IgD-negative memory B cell (primary cell): ENCODE measurements around the gene CABLES1. TPM values are rescaled to one million over a fixed set of nuclear protein-coding genes. Genes with fewer than 3 reads are reported as not detected.
"Not testable (repeated sequence)": the region's sequence is repeated elsewhere in the genome, so short reads cannot be mapped to it uniquely, and the experiment has no call there.

Source experiments
- H3K27ac Mint-ChIP-seq, 3 donors: one replicate each; pipeline ENCODE4 v1.8.0; 2020 to 2022; ENCODE audit warnings: mild to moderate bottlenecking in 3 of 3, mixed read lengths in 3 of 3, moderate library complexity in 1 of 3
- H3K27me3 Mint-ChIP-seq: one replicate; pipeline ENCODE4 v1.8.0; 2021; ENCODE audit warnings: mixed read lengths
- H3K36me3 Mint-ChIP-seq: one replicate; pipeline ENCODE4 v1.8.0; 2020; ENCODE audit warnings: mild to moderate bottlenecking, mixed read lengths
- H3K4me1 Mint-ChIP-seq, 3 donors: one replicate each; pipeline ENCODE4 v1.8.0; 2020 to 2022; ENCODE audit warnings: mixed read lengths in 3 of 3, mild to moderate bottlenecking in 1 of 3
- H3K4me3 Mint-ChIP-seq, 4 donors: one replicate each; pipeline ENCODE4 v1.8.0; 2020 to 2022; ENCODE audit warnings: mild to moderate bottlenecking in 4 of 4, mixed read lengths in 4 of 4, moderate library complexity in 3 of 4
- H3K9me3 Mint-ChIP-seq, 3 donors: one replicate each; pipeline ENCODE4 v1.8.0; 2020 to 2021; ENCODE audit warnings: mixed read lengths in 3 of 3, mild to moderate bottlenecking in 1 of 3
- polyA plus RNA-seq: library from polyadenylated mRNA; unstranded; fragments of 300-500 nt; fragmentation: Illumina TruSeq; gene quantifications from one replicate; pipeline ENCODE4 v1.2.3, GENCODE V29; 2021

The CABLES1 gene
- polyA plus RNA-seq, 1 donor from 2014 or later = 0.30 TPM

- H3K27me3 Mint-ChIP-seq = peaks cover 12% of the 10 kb centered on the region
- peaks cover 0 to 2% (median 0%) of the 10 kb centered on the region in 3 donors for H3K4me1 Mint-ChIP-seq
- no peak overlapping the region for H3K27ac Mint-ChIP-seq
Measured at GRCh38 chr18:23103449-23103848, 31.8 kb upstream of the CABLES1 start.

GRCh38 chr18:23105030-23105429, 30.3 kb upstream of the CABLES1 start:
- Mint-ChIP-seq H3K27ac (no peak overlapping the region), H3K4me3 (no peak overlapping the region)

More at GRCh38 chr18:23103449-23103848, 31.8 kb upstream of the CABLES1 start:
- no peaks in the 10 kb centered on the region for H3K36me3 Mint-ChIP-seq
- peaks cover 0 to 2% (median 0%) of the 10 kb centered on the region in 3 donors for H3K9me3 Mint-ChIP-seq
- H3K4me3 Mint-ChIP-seq = no peak overlapping the region

GRCh38 chr18:23105581-23106219, 29.6 kb upstream of the CABLES1 start:
- Mint-ChIP-seq H3K9me3 (no peaks in the 10 kb centered on the region), H3K27me3 (peaks cover 12% of the 10 kb centered on the region), H3K27ac (peak overlapping the region in 1 of 3 donors; percentile 56), H3K4me3 (peak overlapping the region in 1 of 4 donors; percentile 16), H3K36me3 (no peaks in the 10 kb centered on the region), H3K4me1 (no peaks in the 10 kb centered on the region)

More at GRCh38 chr18:23105030-23105429, 30.3 kb upstream of the CABLES1 start:
- Mint-ChIP-seq H3K9me3 (no peaks in the 10 kb centered on the region), H3K27me3 (peaks cover 12% of the 10 kb centered on the region), H3K36me3 (no peaks in the 10 kb centered on the region), H3K4me1 (no peaks in the 10 kb centered on the region)

- no peaks in the 10 kb centered on the region for H3K36me3 Mint-ChIP-seq
- H3K4me3 Mint-ChIP-seq = peak overlapping the region in 2 of 4 donors; percentile 1 to 4
- no peak overlapping the region for H3K27ac Mint-ChIP-seq
- peaks cover 0 to 5% (median 0%) of the 10 kb centered on the region in 3 donors for H3K9me3 Mint-ChIP-seq
- H3K4me1 Mint-ChIP-seq = no peaks in the 10 kb centered on the region
- peaks cover 12% of the 10 kb centered on the region for H3K27me3 Mint-ChIP-seq
Measured at GRCh38 chr18:23106575-23106974, 28.7 kb upstream of the CABLES1 start.

- peaks cover 14% of the 10 kb centered on the region for H3K27me3 Mint-ChIP-seq
Measured at GRCh38 chr18:23107718-23108117, 27.6 kb upstream of the CABLES1 start.

GRCh38 chr18:23108496-23108895, 26.8 kb upstream of the CABLES1 start:
- Mint-ChIP-seq H3K27ac (no peak overlapping the region), H3K4me1 (no peaks in the 10 kb centered on the region), H3K9me3 (peaks cover 0 to 9% (median 5%) of the 10 kb centered on the region in 3 donors), H3K27me3 (peaks cover 16% of the 10 kb centered on the region), H3K36me3 (no peaks in the 10 kb centered on the region), H3K4me3 (no peak overlapping the region)

More at GRCh38 chr18:23107718-23108117, 27.6 kb upstream of the CABLES1 start:
- Mint-ChIP-seq H3K36me3 (no peaks in the 10 kb centered on the region), H3K4me1 (no peaks in the 10 kb centered on the region), H3K4me3 (no peak overlapping the region), H3K9me3 (peaks cover 0 to 9% (median 5%) of the 10 kb centered on the region in 3 donors), H3K27ac (no peak overlapping the region)

GRCh38 chr18:23109163-23109562, 26.1 kb upstream of the CABLES1 start:
- H3K36me3 Mint-ChIP-seq, H3K9me3 Mint-ChIP-seq, H3K4me3 Mint-ChIP-seq, H3K4me1 Mint-ChIP-seq, H3K27ac Mint-ChIP-seq: not testable (repeated sequence)
- H3K27me3 Mint-ChIP-seq = peaks cover 20% of the 10 kb centered on the region

GRCh38 chr18:23113576-23113975, 21.7 kb upstream of the CABLES1 start:
- no peak overlapping the region for H3K27ac Mint-ChIP-seq
- H3K27me3 Mint-ChIP-seq = peaks cover 28% of the 10 kb centered on the region

GRCh38 chr18:23114171-23114881, 21.0 kb upstream of the CABLES1 start:
- H3K27ac Mint-ChIP-seq = peak overlapping the region in 1 of 3 donors; percentile 43

More at GRCh38 chr18:23113576-23113975, 21.7 kb upstream of the CABLES1 start:
- no peaks in the 10 kb centered on the region for H3K36me3 Mint-ChIP-seq
- H3K9me3 Mint-ChIP-seq = peaks cover 0 to 9% (median 5%) of the 10 kb centered on the region in 3 donors
- H3K4me1 Mint-ChIP-seq = peaks cover 3 to 9% (median 4%) of the 10 kb centered on the region in 3 donors
- H3K4me3 Mint-ChIP-seq = no peak overlapping the region

GRCh38 chr18:23114911-23115310, 20.4 kb upstream of the CABLES1 start:
- H3K27me3 Mint-ChIP-seq = peaks cover 32% of the 10 kb centered on the region
- peak overlapping the region in 1 of 3 donors; percentile 43 for H3K27ac Mint-ChIP-seq

More at GRCh38 chr18:23114171-23114881, 21.0 kb upstream of the CABLES1 start:
- H3K4me1 Mint-ChIP-seq = peaks cover 3 to 9% (median 4%) of the 10 kb centered on the region in 3 donors
- H3K9me3 Mint-ChIP-seq = peaks cover 0 to 9% (median 5%) of the 10 kb centered on the region in 3 donors
- H3K4me3 Mint-ChIP-seq = no peak overlapping the region
- no peaks in the 10 kb centered on the region for H3K36me3 Mint-ChIP-seq
- peaks cover 30% of the 10 kb centered on the region for H3K27me3 Mint-ChIP-seq

GRCh38 chr18:23115683-23116096, 19.6 kb upstream of the CABLES1 start:
- Mint-ChIP-seq H3K4me1 (peaks cover 3 to 14% (median 4%) of the 10 kb centered on the region in 3 donors), H3K36me3 (no peaks in the 10 kb centered on the region), H3K9me3 (peaks cover 0 to 9% (median 5%) of the 10 kb centered on the region in 3 donors), H3K4me3 (no peak overlapping the region), H3K27ac (no peak overlapping the region), H3K27me3 (peaks cover 34% of the 10 kb centered on the region)

More at GRCh38 chr18:23114911-23115310, 20.4 kb upstream of the CABLES1 start:
- Mint-ChIP-seq H3K9me3 (peaks cover 0 to 9% (median 5%) of the 10 kb centered on the region in 3 donors), H3K4me1 (peaks cover 3 to 14% (median 4%) of the 10 kb centered on the region in 3 donors), H3K36me3 (no peaks in the 10 kb centered on the region), H3K4me3 (no peak overlapping the region)

GRCh38 chr18:23121133-23121532, 14.2 kb upstream of the CABLES1 start:
- H3K4me1 Mint-ChIP-seq = peaks cover 0 to 6% (median 2%) of the 10 kb centered on the region in 3 donors
- H3K4me3 Mint-ChIP-seq = no peak overlapping the region
- peaks cover 1% of the 10 kb centered on the region for H3K36me3 Mint-ChIP-seq
- H3K9me3 Mint-ChIP-seq = no peaks in the 10 kb centered on the region
- no peak overlapping the region for H3K27ac Mint-ChIP-seq
- H3K27me3 Mint-ChIP-seq = peaks cover 19% of the 10 kb centered on the region

GRCh38 chr18:23122334-23123229, 12.7 kb upstream of the CABLES1 start:
- H3K4me3 Mint-ChIP-seq = no peak overlapping the region
- peaks cover 19% of the 10 kb centered on the region for H3K27me3 Mint-ChIP-seq
- H3K9me3 Mint-ChIP-seq = no peaks in the 10 kb centered on the region
- H3K36me3 Mint-ChIP-seq = peaks cover 1% of the 10 kb centered on the region
- peak overlapping the region in 2 of 3 donors; percentile 31 to 39 for H3K27ac Mint-ChIP-seq
- peaks cover 0 to 6% (median 2%) of the 10 kb centered on the region in 3 donors for H3K4me1 Mint-ChIP-seq

GRCh38 chr18:23126376-23127056, 8.8 kb upstream of the CABLES1 start:
- H3K27me3 Mint-ChIP-seq = peaks cover 14% of the 10 kb centered on the region
- H3K4me3 Mint-ChIP-seq = no peak overlapping the region
- H3K9me3 Mint-ChIP-seq = no peaks in the 10 kb centered on the region
- H3K36me3 Mint-ChIP-seq = no peaks in the 10 kb centered on the region
- no peak overlapping the region for H3K27ac Mint-ChIP-seq
- no peaks in the 10 kb centered on the region for H3K4me1 Mint-ChIP-seq
